ENCODE results near the gene GOLGA6B.

GOLGA6B gene

DNA sequence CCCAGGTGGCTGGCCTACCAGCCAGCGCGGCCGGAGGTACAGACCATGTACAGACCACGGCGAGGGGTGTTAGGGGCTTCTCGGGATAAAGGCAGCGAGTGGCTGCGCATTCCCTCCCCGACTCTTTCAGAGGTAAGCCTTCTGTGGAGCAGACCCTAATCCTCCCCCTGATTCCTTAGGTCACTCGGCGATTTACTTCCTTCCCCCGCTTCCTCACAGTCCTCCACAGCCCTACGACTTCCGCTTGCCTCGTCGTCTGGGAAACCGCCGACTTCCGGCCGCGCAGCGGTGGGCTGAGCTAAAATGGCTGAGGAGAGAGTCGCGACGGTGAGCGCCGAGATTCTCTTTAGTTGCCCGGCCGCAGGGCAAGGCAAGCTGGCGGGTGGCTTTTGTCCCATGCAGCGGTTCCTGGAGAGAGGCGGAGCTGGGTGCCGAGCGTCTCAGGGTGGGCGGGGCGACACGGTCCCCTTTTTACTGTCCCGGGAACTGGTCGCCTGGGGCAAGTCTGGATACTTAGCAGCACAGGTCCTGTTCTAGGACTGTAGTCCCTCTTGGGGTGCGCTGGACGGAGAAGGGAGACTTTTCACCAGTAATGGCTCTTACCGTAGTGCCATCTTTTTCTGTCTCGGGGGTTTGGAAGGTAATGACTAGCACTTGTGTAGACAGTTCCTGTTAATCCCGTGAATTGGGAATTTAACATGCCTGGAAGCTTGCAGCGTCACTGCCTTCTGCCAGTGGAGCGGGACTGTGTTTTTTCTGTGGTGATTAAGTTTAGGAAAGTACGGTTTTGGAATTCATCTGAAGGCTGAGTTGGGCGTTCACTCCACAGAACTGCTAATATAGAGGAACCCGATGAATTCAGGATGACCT lies 31.7 kb downstream of the GOLGA6B start, which contains the start of the genes BBS4 and HIGD2B (continued):
- TF ChIP-seq, protein P1, sequence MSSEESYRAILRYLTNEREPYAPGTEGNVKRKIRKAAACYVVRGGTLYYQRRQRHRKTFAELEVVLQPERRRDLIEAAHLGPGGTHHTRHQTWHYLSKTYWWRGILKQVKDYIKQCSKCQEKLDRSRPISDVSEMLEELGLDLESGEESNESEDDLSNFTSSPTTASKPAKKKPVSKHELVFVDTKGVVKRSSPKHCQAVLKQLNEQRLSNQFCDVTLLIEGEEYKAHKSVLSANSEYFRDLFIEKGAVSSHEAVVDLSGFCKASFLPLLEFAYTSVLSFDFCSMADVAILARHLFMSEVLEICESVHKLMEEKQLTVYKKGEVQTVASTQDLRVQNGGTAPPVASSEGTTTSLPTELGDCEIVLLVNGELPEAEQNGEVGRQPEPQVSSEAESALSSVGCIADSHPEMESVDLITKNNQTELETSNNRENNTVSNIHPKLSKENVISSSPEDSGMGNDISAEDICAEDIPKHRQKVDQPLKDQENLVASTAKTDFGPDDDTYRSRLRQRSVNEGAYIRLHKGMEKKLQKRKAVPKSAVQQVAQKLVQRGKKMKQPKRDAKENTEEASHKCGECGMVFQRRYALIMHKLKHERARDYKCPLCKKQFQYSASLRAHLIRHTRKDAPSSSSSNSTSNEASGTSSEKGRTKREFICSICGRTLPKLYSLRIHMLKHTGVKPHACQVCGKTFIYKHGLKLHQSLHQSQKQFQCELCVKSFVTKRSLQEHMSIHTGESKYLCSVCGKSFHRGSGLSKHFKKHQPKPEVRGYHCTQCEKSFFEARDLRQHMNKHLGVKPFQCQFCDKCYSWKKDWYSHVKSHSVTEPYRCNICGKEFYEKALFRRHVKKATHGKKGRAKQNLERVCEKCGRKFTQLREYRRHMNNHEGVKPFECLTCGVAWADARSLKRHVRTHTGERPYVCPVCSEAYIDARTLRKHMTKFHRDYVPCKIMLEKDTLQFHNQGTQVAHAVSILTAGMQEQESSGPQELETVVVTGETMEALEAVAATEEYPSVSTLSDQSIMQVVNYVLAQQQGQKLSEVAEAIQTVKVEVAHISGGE (tag by site-specific recombination; conservative IDR thresholded peaks at IDR 0.05; ENCODE audit: low read depth), result peak; percentile 96
- TF ChIP-seq ZNF621 (tag by site-specific recombination; IDR thresholded peaks at IDR 0.05) (no peak), ZNF394 (tag by site-specific recombination; IDR thresholded peaks at IDR 0.05; ENCODE audit: borderline replicate concordance) (peak; percentile 13; the same call in 1 of the 2 replicates), ZFP3 (tag by site-specific recombination; IDR thresholded peaks at IDR 0.05; ENCODE audit: low read depth) (no peak), ZNF48 (tag by site-specific recombination; IDR thresholded peaks at IDR 0.05) (no peak), TCF7L2 (IDR thresholded peaks at IDR 0.05; ENCODE audit: borderline replicate concordance, low read depth, low read length) (no peak), ZNF223 (tag by site-specific recombination; IDR thresholded peaks at IDR 0.05) (no peak), ZNF302 (tag by site-specific recombination; IDR thresholded peaks at IDR 0.05; ENCODE audit: low read depth) (no peak), BCL11A (tag by site-specific recombination; IDR thresholded peaks at IDR 0.05; ENCODE audit: low read depth) (0 out of 2 replicates have a peak, but pooled peaks have one; percentile 42), ZNF423 (tag by site-specific recombination; IDR thresholded peaks at IDR 0.05) (peak; percentile 96), ZNF830 (tag by site-specific recombination; IDR thresholded peaks at IDR 0.05; ENCODE audit: low read depth) (no peak), BCL11B (tag by site-specific recombination; IDR thresholded peaks at IDR 0.05; ENCODE audit: low read depth) (no peak), ZNF791 (tag by site-specific recombination; IDR thresholded peaks at IDR 0.05) (no peak), ZFP37 (tag by site-specific recombination; IDR thresholded peaks at IDR 0.05) (no peak; the same call in 1 of the 2 replicates), TRIM28 (IDR thresholded peaks at IDR 0.05; ENCODE audit: borderline replicate concordance, low read length) (peak; percentile 86; the same call in 1 of the 2 replicates), SETDB1 (IDR thresholded peaks at IDR 0.05; ENCODE audit: insufficient read length, low read length) (no peak), HOXC10 (CRISPR knock-in tag; IDR thresholded peaks at IDR 0.05) (no peak), IKZF3 (tag by site-specific recombination; IDR thresholded peaks at IDR 0.05) (peak; percentile 90), ZNF629 (tag by site-specific recombination; IDR thresholded peaks at IDR 0.05) (peak; percentile 90), ZNF146 (tag by site-specific recombination; IDR thresholded peaks at IDR 0.05) (no peak), SCRT2 (tag by site-specific recombination; IDR thresholded peaks at IDR 0.05) (no peak)
- TF ChIP-seq, protein P2, sequence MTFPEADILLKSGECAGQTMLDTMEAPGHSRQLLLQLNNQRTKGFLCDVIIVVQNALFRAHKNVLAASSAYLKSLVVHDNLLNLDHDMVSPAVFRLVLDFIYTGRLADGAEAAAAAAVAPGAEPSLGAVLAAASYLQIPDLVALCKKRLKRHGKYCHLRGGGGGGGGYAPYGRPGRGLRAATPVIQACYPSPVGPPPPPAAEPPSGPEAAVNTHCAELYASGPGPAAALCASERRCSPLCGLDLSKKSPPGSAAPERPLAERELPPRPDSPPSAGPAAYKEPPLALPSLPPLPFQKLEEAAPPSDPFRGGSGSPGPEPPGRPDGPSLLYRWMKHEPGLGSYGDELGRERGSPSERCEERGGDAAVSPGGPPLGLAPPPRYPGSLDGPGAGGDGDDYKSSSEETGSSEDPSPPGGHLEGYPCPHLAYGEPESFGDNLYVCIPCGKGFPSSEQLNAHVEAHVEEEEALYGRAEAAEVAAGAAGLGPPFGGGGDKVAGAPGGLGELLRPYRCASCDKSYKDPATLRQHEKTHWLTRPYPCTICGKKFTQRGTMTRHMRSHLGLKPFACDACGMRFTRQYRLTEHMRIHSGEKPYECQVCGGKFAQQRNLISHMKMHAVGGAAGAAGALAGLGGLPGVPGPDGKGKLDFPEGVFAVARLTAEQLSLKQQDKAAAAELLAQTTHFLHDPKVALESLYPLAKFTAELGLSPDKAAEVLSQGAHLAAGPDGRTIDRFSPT (tag by site-specific recombination; IDR thresholded peaks at IDR 0.05), result no peak
- TF ChIP-seq, protein P3, sequence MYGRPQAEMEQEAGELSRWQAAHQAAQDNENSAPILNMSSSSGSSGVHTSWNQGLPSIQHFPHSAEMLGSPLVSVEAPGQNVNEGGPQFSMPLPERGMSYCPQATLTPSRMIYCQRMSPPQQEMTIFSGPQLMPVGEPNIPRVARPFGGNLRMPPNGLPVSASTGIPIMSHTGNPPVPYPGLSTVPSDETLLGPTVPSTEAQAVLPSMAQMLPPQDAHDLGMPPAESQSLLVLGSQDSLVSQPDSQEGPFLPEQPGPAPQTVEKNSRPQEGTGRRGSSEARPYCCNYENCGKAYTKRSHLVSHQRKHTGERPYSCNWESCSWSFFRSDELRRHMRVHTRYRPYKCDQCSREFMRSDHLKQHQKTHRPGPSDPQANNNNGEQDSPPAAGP (tag by site-specific recombination; IDR thresholded peaks at IDR 0.05), result peak; percentile 50
- TF ChIP-seq, protein P4, sequence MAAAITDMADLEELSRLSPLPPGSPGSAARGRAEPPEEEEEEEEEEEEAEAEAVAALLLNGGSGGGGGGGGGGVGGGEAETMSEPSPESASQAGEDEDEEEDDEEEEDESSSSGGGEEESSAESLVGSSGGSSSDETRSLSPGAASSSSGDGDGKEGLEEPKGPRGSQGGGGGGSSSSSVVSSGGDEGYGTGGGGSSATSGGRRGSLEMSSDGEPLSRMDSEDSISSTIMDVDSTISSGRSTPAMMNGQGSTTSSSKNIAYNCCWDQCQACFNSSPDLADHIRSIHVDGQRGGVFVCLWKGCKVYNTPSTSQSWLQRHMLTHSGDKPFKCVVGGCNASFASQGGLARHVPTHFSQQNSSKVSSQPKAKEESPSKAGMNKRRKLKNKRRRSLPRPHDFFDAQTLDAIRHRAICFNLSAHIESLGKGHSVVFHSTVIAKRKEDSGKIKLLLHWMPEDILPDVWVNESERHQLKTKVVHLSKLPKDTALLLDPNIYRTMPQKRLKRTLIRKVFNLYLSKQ (tag by site-specific recombination; IDR thresholded peaks at IDR 0.05; ENCODE audit: borderline replicate concordance), result no peak
- TF ChIP-seq, protein P5, sequence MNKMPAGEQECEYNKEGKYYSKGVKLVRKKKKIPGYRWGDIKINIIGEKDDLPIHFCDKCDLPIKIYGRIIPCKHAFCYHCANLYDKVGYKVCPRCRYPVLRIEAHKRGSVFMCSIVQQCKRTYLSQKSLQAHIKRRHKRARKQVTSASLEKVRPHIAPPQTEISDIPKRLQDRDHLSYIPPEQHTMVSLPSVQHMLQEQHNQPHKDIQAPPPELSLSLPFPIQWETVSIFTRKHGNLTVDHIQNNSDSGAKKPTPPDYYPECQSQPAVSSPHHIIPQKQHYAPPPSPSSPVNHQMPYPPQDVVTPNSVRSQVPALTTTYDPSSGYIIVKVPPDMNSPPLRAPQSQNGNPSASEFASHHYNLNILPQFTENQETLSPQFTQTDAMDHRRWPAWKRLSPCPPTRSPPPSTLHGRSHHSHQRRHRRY (tag by site-specific recombination; IDR thresholded peaks at IDR 0.05), result no peak
- TF ChIP-seq, protein P6, sequence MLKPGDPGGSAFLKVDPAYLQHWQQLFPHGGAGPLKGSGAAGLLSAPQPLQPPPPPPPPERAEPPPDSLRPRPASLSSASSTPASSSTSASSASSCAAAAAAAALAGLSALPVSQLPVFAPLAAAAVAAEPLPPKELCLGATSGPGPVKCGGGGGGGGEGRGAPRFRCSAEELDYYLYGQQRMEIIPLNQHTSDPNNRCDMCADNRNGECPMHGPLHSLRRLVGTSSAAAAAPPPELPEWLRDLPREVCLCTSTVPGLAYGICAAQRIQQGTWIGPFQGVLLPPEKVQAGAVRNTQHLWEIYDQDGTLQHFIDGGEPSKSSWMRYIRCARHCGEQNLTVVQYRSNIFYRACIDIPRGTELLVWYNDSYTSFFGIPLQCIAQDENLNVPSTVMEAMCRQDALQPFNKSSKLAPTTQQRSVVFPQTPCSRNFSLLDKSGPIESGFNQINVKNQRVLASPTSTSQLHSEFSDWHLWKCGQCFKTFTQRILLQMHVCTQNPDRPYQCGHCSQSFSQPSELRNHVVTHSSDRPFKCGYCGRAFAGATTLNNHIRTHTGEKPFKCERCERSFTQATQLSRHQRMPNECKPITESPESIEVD (tag by site-specific recombination; IDR thresholded peaks at IDR 0.05), result no peak
- TF ChIP-seq, protein P7, sequence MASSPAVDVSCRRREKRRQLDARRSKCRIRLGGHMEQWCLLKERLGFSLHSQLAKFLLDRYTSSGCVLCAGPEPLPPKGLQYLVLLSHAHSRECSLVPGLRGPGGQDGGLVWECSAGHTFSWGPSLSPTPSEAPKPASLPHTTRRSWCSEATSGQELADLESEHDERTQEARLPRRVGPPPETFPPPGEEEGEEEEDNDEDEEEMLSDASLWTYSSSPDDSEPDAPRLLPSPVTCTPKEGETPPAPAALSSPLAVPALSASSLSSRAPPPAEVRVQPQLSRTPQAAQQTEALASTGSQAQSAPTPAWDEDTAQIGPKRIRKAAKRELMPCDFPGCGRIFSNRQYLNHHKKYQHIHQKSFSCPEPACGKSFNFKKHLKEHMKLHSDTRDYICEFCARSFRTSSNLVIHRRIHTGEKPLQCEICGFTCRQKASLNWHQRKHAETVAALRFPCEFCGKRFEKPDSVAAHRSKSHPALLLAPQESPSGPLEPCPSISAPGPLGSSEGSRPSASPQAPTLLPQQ (tag by site-specific recombination; IDR thresholded peaks at IDR 0.05), result peak; percentile 19

Measured in HEK293 (cell line).